Neural crest cell (in vitro differentiated cells): ENCODE measurements around the gene OR2A1. TPM values are rescaled to one million over a fixed set of nuclear protein-coding genes. Genes with fewer than 3 reads are reported as not detected.
"Not testable (repeated sequence)": the region's sequence is repeated elsewhere in the genome, so short reads cannot be mapped to it uniquely, and the experiment has no call there.

Experiments used
- DNase-seq: peaks from one replicate; pipeline ENCODE4 v3.0.0; 2021; ENCODE audit warnings: low read depth, mixed read lengths, low spot score
- H3K27ac Mint-ChIP-seq: one replicate; pipeline ENCODE4 v1.8.0; 2021; ENCODE audit warnings: mild to moderate bottlenecking, mixed read lengths; ENCODE audit not compliant: unreplicated experiment
- H3K27me3 Mint-ChIP-seq: 2 replicates; pipeline ENCODE4 v1.8.0; 2021; ENCODE audit warnings: low read depth, mild to moderate bottlenecking, mixed read lengths
- H3K36me3 Mint-ChIP-seq: 2 replicates; pipeline ENCODE4 v1.8.0; 2021; ENCODE audit warnings: low read depth, mild to moderate bottlenecking, mixed read lengths
- H3K4me1 Mint-ChIP-seq: 2 replicates; pipeline ENCODE4 v1.8.0; 2021; ENCODE audit warnings: mixed read lengths
- H3K4me3 Mint-ChIP-seq: one replicate; pipeline ENCODE4 v1.8.0; 2021; ENCODE audit warnings: mild to moderate bottlenecking, mixed read lengths
- H3K9me3 Mint-ChIP-seq: 2 replicates; pipeline ENCODE4 v1.8.0; 2021; ENCODE audit warnings: mixed read lengths
- total RNA-seq: library from RNA; stranded (reverse); gene quantifications from 2 replicates; pipeline ENCODE4 v1.2.1, GENCODE V29; 2021

Gene OR2A1
- total RNA-seq, 1 donor from 2014 or later: 0.19 TPM

- H3K27ac Mint-ChIP-seq, H3K4me1 Mint-ChIP-seq, H3K9me3 Mint-ChIP-seq, DNase-seq, H3K4me3 Mint-ChIP-seq, H3K27me3 Mint-ChIP-seq, H3K36me3 Mint-ChIP-seq: not testable (repeated sequence)
Observed at GRCh38 chr7:144351667-144352066, 39.4 kb downstream of the OR2A1 start.

- not testable (repeated sequence) for H3K36me3 Mint-ChIP-seq, DNase-seq, H3K27me3 Mint-ChIP-seq, H3K27ac Mint-ChIP-seq, H3K4me1 Mint-ChIP-seq, H3K9me3 Mint-ChIP-seq
- H3K4me3 Mint-ChIP-seq: peak within 1 kb of the TSS; percentile 80
Observed at GRCh38 chr7:144355176-144355822, 43.1 kb downstream of the OR2A1 start, which contains the start of gene ARHGEF5. Gene ARHGEF5 (plus strand): TSS chr7:144355402. CDS start chr7:144362670, 7,268 bp downstream.

- H3K27me3 Mint-ChIP-seq, DNase-seq, H3K4me1 Mint-ChIP-seq, H3K36me3 Mint-ChIP-seq, H3K9me3 Mint-ChIP-seq, H3K4me3 Mint-ChIP-seq, H3K27ac Mint-ChIP-seq: not testable (repeated sequence)
Observed at GRCh38 chr7:144356185-144356584, 44.0 kb downstream of the OR2A1 start.

- H3K36me3 Mint-ChIP-seq, H3K4me3 Mint-ChIP-seq, H3K27me3 Mint-ChIP-seq, DNase-seq, H3K9me3 Mint-ChIP-seq, H3K4me1 Mint-ChIP-seq, H3K27ac Mint-ChIP-seq: not testable (repeated sequence)
Observed at GRCh38 chr7:144356860-144357259, 44.6 kb downstream of the OR2A1 start.

GRCh38 chr7:144362061-144362460 is 49.8 kb downstream of the OR2A1 start:
- H3K4me1 Mint-ChIP-seq, H3K4me3 Mint-ChIP-seq, DNase-seq, H3K27me3 Mint-ChIP-seq, H3K9me3 Mint-ChIP-seq, H3K27ac Mint-ChIP-seq, H3K36me3 Mint-ChIP-seq: not testable (repeated sequence)

GRCh38 chr7:144365523-144365922 is 53.3 kb downstream of the OR2A1 start:
- not testable (repeated sequence) for H3K4me3 Mint-ChIP-seq, H3K36me3 Mint-ChIP-seq, H3K9me3 Mint-ChIP-seq, H3K27me3 Mint-ChIP-seq, H3K4me1 Mint-ChIP-seq, H3K27ac Mint-ChIP-seq, DNase-seq

GRCh38 chr7:144367250-144367649 is 55.0 kb downstream of the OR2A1 start:
- H3K4me3 Mint-ChIP-seq, H3K36me3 Mint-ChIP-seq, H3K27ac Mint-ChIP-seq, H3K9me3 Mint-ChIP-seq, H3K27me3 Mint-ChIP-seq, H3K4me1 Mint-ChIP-seq, DNase-seq: not testable (repeated sequence)

- H3K4me1 Mint-ChIP-seq, DNase-seq, H3K9me3 Mint-ChIP-seq, H3K36me3 Mint-ChIP-seq, H3K27me3 Mint-ChIP-seq, H3K4me3 Mint-ChIP-seq, H3K27ac Mint-ChIP-seq: not testable (repeated sequence)
Observed at GRCh38 chr7:144369221-144369620, 57.0 kb downstream of the OR2A1 start.

Other genes with a start within 250 kb of the OR2A1 start
- not detected in 2 replicates for gene OR2A25, start 242.6 kb upstream of the OR2A1 start, total RNA-seq
- not detected in 2 replicates for gene OR2A12, start 226.1 kb upstream of the OR2A1 start, total RNA-seq
- gene OR2A2, start 202.8 kb upstream of the OR2A1 start, total RNA-seq: not detected in 2 replicates
- gene OR2A14, start 189.2 kb upstream of the OR2A1 start, total RNA-seq: not detected in 2 replicates
- 0.55 TPM in 1 of 2 replicates, not detected in the other for gene CTAGE4, start 129.0 kb upstream of the OR2A1 start, total RNA-seq
- 0.89 and 1.2 TPM in 2 replicates for gene ARHGEF35, start 116.6 kb upstream of the OR2A1 start, total RNA-seq
- 0.14 TPM in 1 of 2 replicates, not detected in the other for gene OR2A42, start 72.8 kb upstream of the OR2A1 start, total RNA-seq
- 0.33 and 0.41 TPM in 2 replicates for gene OR2A7, start 47.6 kb upstream of the OR2A1 start, total RNA-seq
- 0.72 TPM in 1 of 2 replicates, not detected in the other for gene CTAGE8, start 43.1 kb upstream of the OR2A1 start, total RNA-seq
- gene ARHGEF5, start 43.0 kb downstream of the OR2A1 start, total RNA-seq: 2.4 and 2.7 TPM in 2 replicates
- gene NOBOX, start 91.3 kb downstream of the OR2A1 start, total RNA-seq: not detected in 2 replicates